Measurements from ENCODE around the gene SYNE4. TPM values are rescaled to one million over a fixed set of nuclear protein-coding genes. Genes with fewer than 3 reads are reported as not detected.

Gene SYNE4
- total and polyA plus RNA-seq, 2 of the 13 experiments (the other 11 are each of a cell fraction or from before 2014, with no cell fraction given): 13.7 to 23.0 TPM

- TF ChIP-seq, protein P1, sequence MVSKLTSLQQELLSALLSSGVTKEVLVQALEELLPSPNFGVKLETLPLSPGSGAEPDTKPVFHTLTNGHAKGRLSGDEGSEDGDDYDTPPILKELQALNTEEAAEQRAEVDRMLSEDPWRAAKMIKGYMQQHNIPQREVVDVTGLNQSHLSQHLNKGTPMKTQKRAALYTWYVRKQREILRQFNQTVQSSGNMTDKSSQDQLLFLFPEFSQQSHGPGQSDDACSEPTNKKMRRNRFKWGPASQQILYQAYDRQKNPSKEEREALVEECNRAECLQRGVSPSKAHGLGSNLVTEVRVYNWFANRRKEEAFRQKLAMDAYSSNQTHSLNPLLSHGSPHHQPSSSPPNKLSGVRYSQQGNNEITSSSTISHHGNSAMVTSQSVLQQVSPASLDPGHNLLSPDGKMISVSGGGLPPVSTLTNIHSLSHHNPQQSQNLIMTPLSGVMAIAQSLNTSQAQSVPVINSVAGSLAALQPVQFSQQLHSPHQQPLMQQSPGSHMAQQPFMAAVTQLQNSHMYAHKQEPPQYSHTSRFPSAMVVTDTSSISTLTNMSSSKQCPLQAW (CRISPR knock-in tag; IDR thresholded peaks at IDR 0.05): 0 out of 2 replicates have a peak, but pooled peaks have one; percentile 9
- TF ChIP-seq FOSL2 (CRISPR knock-in tag; IDR thresholded peaks at IDR 0.05) (0 out of 2 replicates have a peak, but pooled peaks have one; percentile 18), RFX3 (CRISPR knock-in tag; IDR thresholded peaks at IDR 0.05) (no peak), ZSCAN21 (CRISPR knock-in tag; IDR thresholded peaks at IDR 0.05; ENCODE audit: borderline replicate concordance) (no peak), ZSCAN20 (CRISPR knock-in tag; IDR thresholded peaks at IDR 0.05; ENCODE audit: borderline replicate concordance) (0 out of 2 replicates have a peak, but pooled peaks have one; percentile 25), ZNF724P (CRISPR knock-in tag; IDR thresholded peaks at IDR 0.05; ENCODE audit: borderline replicate concordance) (0 out of 2 replicates have a peak, but pooled peaks have one; percentile 45), ISL2 (CRISPR knock-in tag; IDR thresholded peaks at IDR 0.05) (peak; percentile 3; the same call in 1 of the 2 replicates), ZSCAN25 (CRISPR knock-in tag; IDR thresholded peaks at IDR 0.05) (no peak), BRCA1 (CRISPR knock-in tag; IDR thresholded peaks at IDR 0.05) (0 out of 2 replicates have a peak, but pooled peaks have one; percentile 76), ZBTB7B (CRISPR knock-in tag; IDR thresholded peaks at IDR 0.05) (no peak), SAP130 (CRISPR knock-in tag; IDR thresholded peaks at IDR 0.05; ENCODE audit: low read depth) (peak; percentile 99), RFXANK (CRISPR knock-in tag; IDR thresholded peaks at IDR 0.05) (0 out of 2 replicates have a peak, but pooled peaks have one; percentile 11), ZNF326 (CRISPR knock-in tag; IDR thresholded peaks at IDR 0.05; ENCODE audit: borderline replicate concordance) (no peak), MAFF (IDR thresholded peaks at IDR 0.05; ENCODE audit: low read depth, low read length) (no peak), GMEB1 (CRISPR knock-in tag; IDR thresholded peaks at IDR 0.05; ENCODE audit: borderline replicate concordance) (no peak), STAG1 (CRISPR knock-in tag; IDR thresholded peaks at IDR 0.05) (no peak), E2F1 (CRISPR knock-in tag; IDR thresholded peaks at IDR 0.05) (peak; percentile 89), POLR2G (IDR thresholded peaks at IDR 0.05; ENCODE audit: low read depth, low read length) (0 out of 2 replicates have a peak, but pooled peaks have one; percentile 4), ZNF775 (CRISPR knock-in tag; IDR thresholded peaks at IDR 0.05; ENCODE audit: borderline replicate concordance) (no peak), ZNF547 (CRISPR knock-in tag; IDR thresholded peaks at IDR 0.05) (0 out of 2 replicates have a peak, but pooled peaks have one; percentile 14), DMAP1 (CRISPR knock-in tag; IDR thresholded peaks at IDR 0.05) (peak; percentile 17; the same call in 1 of the 2 replicates)
Measured at GRCh38 chr19:36054733-36055686, 46.4 kb upstream of the SYNE4 start, which contains the start of gene WDR62 (continued).

Measured in HepG2 (cell line).